T-cell (primary cell): ENCODE results near the gene ADGRE2. TPM values are rescaled to one million over a fixed set of nuclear protein-coding genes. Genes with fewer than 3 reads are reported as not detected.
"Not testable (repeated sequence)": the region's sequence is repeated elsewhere in the genome, so short reads cannot be mapped to it uniquely, and the experiment has no call there.

Source experiments
- ATAC-seq, 4 experiments: fragments of 200-7000 bp in 3 of 4; fragments of 150-1000 bp in 1 of 4; cut with Tn5 transposase; replicated peaks in 1 of 4; 1 replicate in 3 of 4; 2 replicates in 1 of 4; pipeline ENCODE4 v1.10.0; 2021; ENCODE audit warnings: moderate library complexity in 3 of 4, mild to moderate bottlenecking in 2 of 4, moderate number of reproducible peaks in 1 of 4
- CTCF ChIA-PET, 2 donors: fragments of 300-600 bp; sonication (Branson Sonifier 250); formaldehyde crosslinking; loops; one replicate each; lab custom pipeline; 2022; ENCODE audit warnings: antibody characterized with exemption in 2 of 2; lab: Charles Lee
- POLR2A ChIA-PET, 2 donors: fragments of 300-600 bp; sonication (Branson Sonifier 250); formaldehyde crosslinking; loops; one replicate each; lab custom pipeline; 2022; ENCODE audit warnings: antibody characterized with exemption in 2 of 2; lab: Charles Lee
- DNase-seq, 35 experiments: peaks; one replicate each; pipeline versions ENCODE4 v3.0.0 to v3.0.0-alpha.2; 2013 to 2023
- H3K27ac ChIP-seq: one replicate; pipeline ENCODE4 v1.5.1; 2013; ENCODE audit warnings: low read length
- H3K27me3 ChIP-seq, 2 experiments: replicated peaks in 1 of 2; 1 replicate in 1 of 2; 2 replicates in 1 of 2; pipeline versions ENCODE4 v1.6.1 to v1.7.0; 2013; ENCODE audit warnings: low read length in 1 of 2, mixed read lengths in 1 of 2; ENCODE audit not compliant: control insufficient read depth in 2 of 2, insufficient read depth in 2 of 2; ENCODE audit errors: extremely low read depth in 1 of 2
- H3K36me3 ChIP-seq, 2 donors: 1 replicate in 1 of 2; 2 replicates in 1 of 2; pipeline versions ENCODE4 v1.6.1 to v1.7.0; 2013; ENCODE audit warnings: low read length in 1 of 2; ENCODE audit not compliant: control insufficient read depth in 2 of 2, insufficient read depth in 1 of 2; ENCODE audit errors: extremely low read depth in 1 of 2
- H3K4me1 ChIP-seq, 2 experiments: 1 replicate in 1 of 2; 2 replicates in 1 of 2; pipeline versions ENCODE4 v1.6.1 to v1.7.0; 2013; ENCODE audit warnings: low read length in 2 of 2, mixed read lengths in 1 of 2; ENCODE audit not compliant: insufficient read depth in 2 of 2, control insufficient read depth in 1 of 2; ENCODE audit errors: extremely low read depth in 1 of 2
- H3K4me3 ChIP-seq, 2 donors: 1 replicate in 1 of 2; 2 replicates in 1 of 2; pipeline versions ENCODE4 v1.5.1 to v1.7.0; 2013; ENCODE audit warnings: mild to moderate bottlenecking in 2 of 2, low read length in 1 of 2, moderate library complexity in 1 of 2; ENCODE audit not compliant: control insufficient read depth in 1 of 2; ENCODE audit errors: extremely low read depth in 1 of 2
- H3K9me3 ChIP-seq: 2 replicates; pipeline ENCODE4 v1.7.0; 2013
- H3K27ac Mint-ChIP-seq, 2 donors: one replicate each; pipeline ENCODE4 v1.8.0; 2020 to 2021; ENCODE audit warnings: mild to moderate bottlenecking in 2 of 2, mixed read lengths in 2 of 2
- H3K27me3 Mint-ChIP-seq, 2 donors: one replicate each; pipeline ENCODE4 v1.8.0; 2021 to 2022; ENCODE audit warnings: mixed read lengths in 2 of 2
- H3K36me3 Mint-ChIP-seq: one replicate; pipeline ENCODE4 v1.8.0; 2021; ENCODE audit warnings: mixed read lengths
- H3K4me1 Mint-ChIP-seq, 3 donors: one replicate each; pipeline ENCODE4 v1.8.0; 2020 to 2022; ENCODE audit warnings: mixed read lengths in 3 of 3, mild to moderate bottlenecking in 1 of 3
- H3K4me3 Mint-ChIP-seq, 3 donors: one replicate each; pipeline ENCODE4 v1.8.0; 2020 to 2022; ENCODE audit warnings: mild to moderate bottlenecking in 3 of 3, mixed read lengths in 3 of 3, moderate library complexity in 3 of 3
- H3K9me3 Mint-ChIP-seq, 3 donors: one replicate each; pipeline ENCODE4 v1.8.0; 2020 to 2022; ENCODE audit warnings: mixed read lengths in 3 of 3
- WGBS: methylation state at CpG from one replicate; pipeline ENCODE4 v1.1.5; 2013; ENCODE audit warnings: missing lambda C conversion rate; ENCODE audit not compliant: insufficient coverage; 5-methylcytosine and 5-hydroxymethylcytosine counted together
- total RNA-seq, 35 experiments: library from RNA in 6 of 35; stranded (reverse) in 6 of 35; fragments of 120-200 nt in 1 of 35; gene quantifications; one replicate each; pipeline versions ENCODE4 v1.2.1 to v1.2.4 and lab custom pipeline; 2013 to 2026

ADGRE2 gene
- total RNA-seq: 1 to 10 TPM in 2 of 5 donors, under 1 TPM in 3; 0.62 to 5.4 (median 0.82) TPM
- total RNA-seq (2013): 0.72 TPM
- 0.45 to 6.7 (median 2.2) reads per million in 29 experiments for total RNA-seq (lab: John Stamatoyannopoulos, UW)

GRCh38 chr19:14778110-14778845 lies at the start of gene ADGRE2:
TSS of gene ADGRE2 (minus strand) at chr19:14778560. CDS start at chr19:14776756, 1,804 bp downstream.
- H3K4me3 ChIP-seq, H3K9me3 Mint-ChIP-seq, H3K36me3 ChIP-seq, H3K27ac Mint-ChIP-seq, POLR2A ChIA-PET, H3K27ac ChIP-seq, ATAC-seq, H3K4me3 Mint-ChIP-seq, H3K9me3 ChIP-seq, DNase-seq, H3K36me3 Mint-ChIP-seq, CTCF ChIA-PET: not testable (repeated sequence)
- H3K4me1 ChIP-seq: peaks cover 3 to 21% of the 10 kb centered on the region in 2 experiments
- WGBS: 27% methylated on average over 3 of the region's 12 CpGs
- peaks cover 0 to 56% of the 10 kb centered on the region in 2 experiments for H3K27me3 ChIP-seq
- Mint-ChIP-seq H3K27me3 (peaks cover 23 to 53% of the 10 kb centered on the region in 2 donors), H3K4me1 (peaks cover 11 to 18% (median 17%) of the 10 kb centered on the region in 3 donors)

- no peaks in the 10 kb centered on the region for H3K36me3 ChIP-seq
- ATAC-seq: no peak
- H3K4me1 ChIP-seq: no peaks in the 10 kb centered on the region
- ChIA-PET CTCF (no interaction called here), POLR2A (no interaction called here)
- H3K27ac ChIP-seq: no peak overlapping the region
- no peak for DNase-seq
- Mint-ChIP-seq H3K4me1 (no peaks in the 10 kb centered on the region), H3K9me3 (peaks cover 0 to 4% (median 0%) of the 10 kb centered on the region in 3 donors), H3K27ac (no peak overlapping the region), H3K36me3 (no peaks in the 10 kb centered on the region), H3K27me3 (peaks cover 51 to 63% of the 10 kb centered on the region in 2 donors), H3K4me3 (no peak overlapping the region)
- no peak overlapping the region for H3K4me3 ChIP-seq
- H3K9me3 ChIP-seq: no peaks in the 10 kb centered on the region
- H3K27me3 ChIP-seq: peaks cover 0 to 11% of the 10 kb centered on the region in 2 experiments
- WGBS: no CpG with 5 or more reads among the region's 2 CpGs
These were observed 47.6 kb upstream of the ADGRE2 start for GRCh38 chr19:14826006-14826405.

GRCh38 chr19:14821937-14822336 lies 43.6 kb upstream of the ADGRE2 start:
- Histone ChIP-seq H3K27ac (no peak overlapping the region), H3K4me3 (no peak overlapping the region), H3K36me3 (no peaks in the 10 kb centered on the region), H3K27me3 (peaks cover 0 to 13% of the 10 kb centered on the region in 2 experiments), H3K4me1 (no peaks in the 10 kb centered on the region), H3K9me3 (no peaks in the 10 kb centered on the region)
- ChIA-PET POLR2A (no interaction called here), CTCF (no interaction called here)
- DNase-seq (no peak), ATAC-seq (no peak)
- Mint-ChIP-seq H3K36me3 (no peaks in the 10 kb centered on the region), H3K27me3 (peaks cover 47 to 53% of the 10 kb centered on the region in 2 donors), H3K4me3 (no peak overlapping the region), H3K27ac (no peak overlapping the region), H3K9me3 (peaks cover 0 to 8% (median 0%) of the 10 kb centered on the region in 3 donors), H3K4me1 (no peaks in the 10 kb centered on the region)
- WGBS: 80% methylated on average over 1 of the region's 6 CpGs

GRCh38 chr19:14818588-14818987 lies 40.2 kb upstream of the ADGRE2 start:
- DNase-seq (no peak), ATAC-seq (no peak)
- ChIA-PET CTCF (no interaction called here), POLR2A (no interaction called here)
- H3K4me1 Mint-ChIP-seq: no peaks in the 10 kb centered on the region
- H3K36me3 Mint-ChIP-seq: no peaks in the 10 kb centered on the region
- no peak overlapping the region for H3K4me3 Mint-ChIP-seq
- H3K27ac Mint-ChIP-seq: no peak overlapping the region
- no peaks in the 10 kb centered on the region for H3K4me1 ChIP-seq
- H3K36me3 ChIP-seq: no peaks in the 10 kb centered on the region
- no peak overlapping the region for H3K27ac ChIP-seq
- peaks cover 16 to 22% of the 10 kb centered on the region in 2 donors for H3K27me3 Mint-ChIP-seq
- 48% methylated on average over 2 of the region's 8 CpGs for WGBS
- peaks cover 0 to 8% of the 10 kb centered on the region in 2 experiments for H3K27me3 ChIP-seq
- H3K9me3 ChIP-seq: no peaks in the 10 kb centered on the region
- H3K9me3 Mint-ChIP-seq: peaks cover 0 to 3% (median 0%) of the 10 kb centered on the region in 3 donors
- no peak overlapping the region for H3K4me3 ChIP-seq

- ChIA-PET POLR2A (no interaction called here), CTCF (no interaction called here)
- Histone ChIP-seq H3K4me3 (no peak overlapping the region), H3K36me3 (no peaks in the 10 kb centered on the region), H3K9me3 (no peaks in the 10 kb centered on the region), H3K4me1 (no peaks in the 10 kb centered on the region), H3K27ac (no peak overlapping the region), H3K27me3 (peaks cover 0 to 7% of the 10 kb centered on the region in 2 experiments)
- Mint-ChIP-seq H3K27ac (no peak overlapping the region), H3K9me3 (peaks cover 0 to 3% (median 0%) of the 10 kb centered on the region in 3 donors), H3K27me3 (peaks cover 12 to 16% of the 10 kb centered on the region in 2 donors), H3K4me3 (no peak overlapping the region), H3K36me3 (no peaks in the 10 kb centered on the region), H3K4me1 (no peaks in the 10 kb centered on the region)
- DNase-seq: no peak
- 46% methylated on average over 2 of the region's 3 CpGs for WGBS
- ATAC-seq: no peak
These were observed 38.7 kb upstream of the ADGRE2 start for GRCh38 chr19:14817052-14817451.

- CTCF ChIA-PET: no interaction called here
- Histone ChIP-seq H3K4me1 (no peaks in the 10 kb centered on the region), H3K4me3 (no peak overlapping the region), H3K27me3 (peaks cover 0 to 7% of the 10 kb centered on the region in 2 experiments), H3K36me3 (no peaks in the 10 kb centered on the region), H3K9me3 (no peaks in the 10 kb centered on the region), H3K27ac (no peak overlapping the region)
- H3K4me1 Mint-ChIP-seq: no peaks in the 10 kb centered on the region
- ATAC-seq (no peak), DNase-seq (no peak)
- H3K27me3 Mint-ChIP-seq: peaks cover 6% of the 10 kb centered on the region in 2 donors
- no peak overlapping the region for H3K27ac Mint-ChIP-seq
- WGBS: no CpG with 5 or more reads among the region's 2 CpGs
- POLR2A ChIA-PET: no interaction called here
- H3K36me3 Mint-ChIP-seq: no peaks in the 10 kb centered on the region
- peaks cover 0 to 3% (median 0%) of the 10 kb centered on the region in 3 donors for H3K9me3 Mint-ChIP-seq
- no peak overlapping the region for H3K4me3 Mint-ChIP-seq
These were observed 36.8 kb upstream of the ADGRE2 start for GRCh38 chr19:14814982-14815652.
